Chondrocyte (in vitro differentiated cells): ENCODE results near the gene ZNF714. TPM values are rescaled to one million over a fixed set of nuclear protein-coding genes. Genes with fewer than 3 reads are reported as not detected.
"Not testable (repeated sequence)": the region's sequence is repeated elsewhere in the genome, so short reads cannot be mapped to it uniquely, and the experiment has no call there.

Source experiments
- DNase-seq: peaks from one replicate; pipeline ENCODE4 v3.0.0; 2021; ENCODE audit warnings: mixed read lengths, low spot score
- H3K27ac Mint-ChIP-seq: one replicate; pipeline ENCODE4 v1.8.0; 2021; ENCODE audit warnings: mild to moderate bottlenecking, moderate library complexity, mixed read lengths; ENCODE audit not compliant: unreplicated experiment
- H3K27me3 Mint-ChIP-seq: 2 replicates; pipeline ENCODE4 v1.8.0; 2021; ENCODE audit warnings: low read depth, mixed read lengths
- H3K36me3 Mint-ChIP-seq: 2 replicates; pipeline ENCODE4 v1.8.0; 2021; ENCODE audit warnings: low read depth, mixed read lengths
- H3K4me1 Mint-ChIP-seq: 2 replicates; pipeline ENCODE4 v1.8.0; 2021; ENCODE audit warnings: low read depth, mild to moderate bottlenecking, mixed read lengths
- H3K4me3 Mint-ChIP-seq: one replicate; pipeline ENCODE4 v1.8.0; 2021; ENCODE audit warnings: mild to moderate bottlenecking, moderate library complexity, mixed read lengths; ENCODE audit not compliant: unreplicated experiment
- H3K9me3 Mint-ChIP-seq: 2 replicates; pipeline ENCODE4 v1.8.0; 2021; ENCODE audit warnings: low read depth, mixed read lengths
- total RNA-seq: library from RNA; stranded (reverse); gene quantifications from 3 replicates; pipeline ENCODE4 v1.2.1, GENCODE V29; 2021
- TF ChIP-seq, protein P1 (sequence below): fragments of 200-600 bp; sonication (generic); IDR thresholded peaks from 2 replicates; pipeline ENCODE4 v1.5.0; 2021; ENCODE audit warnings: antibody characterized with exemption, mild to moderate bottlenecking, moderate library complexity

The ZNF714 gene
- total RNA-seq, 1 donor from 2014 or later = 5.0 TPM

DNA sequence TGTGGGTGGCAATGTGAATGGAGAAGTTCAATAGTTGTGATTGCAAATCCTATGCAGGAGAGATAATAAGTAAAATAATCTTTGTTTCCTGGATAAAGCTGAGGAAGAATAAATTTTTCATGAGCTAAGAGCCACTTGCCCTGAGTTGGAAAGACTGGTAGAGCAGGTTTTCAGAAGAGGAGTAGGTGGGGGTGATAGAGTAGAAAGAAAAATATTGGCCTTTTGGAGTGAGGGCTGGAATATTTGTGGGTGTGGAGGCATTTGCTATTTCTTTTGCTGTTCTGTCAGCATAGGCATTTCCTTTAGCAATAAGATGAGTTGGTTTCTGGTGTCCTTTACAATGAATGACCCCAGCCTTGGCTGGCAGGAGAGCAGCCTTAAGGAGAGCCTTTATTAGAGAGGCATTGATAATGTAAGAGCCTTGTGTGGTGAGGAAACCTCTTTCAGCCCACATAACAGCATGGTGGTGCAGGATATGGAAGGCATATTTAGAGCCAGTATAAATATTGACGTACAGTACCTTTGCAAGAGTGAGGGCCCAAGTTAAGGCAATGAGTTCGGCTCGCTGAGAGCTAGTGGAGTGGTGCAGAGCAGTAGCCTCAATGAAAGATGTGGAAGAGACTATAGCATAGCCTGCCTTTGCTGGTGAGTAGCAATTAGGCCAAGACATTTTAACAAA, 48.2 kb downstream of the ZNF714 start:
- Mint-ChIP-seq H3K4me3 (no peak overlapping the region), H3K27ac (no peak overlapping the region), H3K9me3 (peaks cover 18% of the 10 kb centered on the region), H3K4me1 (peaks cover 10% of the 10 kb centered on the region), H3K27me3 (no peaks in the 10 kb centered on the region), H3K36me3 (peaks cover 11% of the 10 kb centered on the region)
- TF ChIP-seq, protein P1, sequence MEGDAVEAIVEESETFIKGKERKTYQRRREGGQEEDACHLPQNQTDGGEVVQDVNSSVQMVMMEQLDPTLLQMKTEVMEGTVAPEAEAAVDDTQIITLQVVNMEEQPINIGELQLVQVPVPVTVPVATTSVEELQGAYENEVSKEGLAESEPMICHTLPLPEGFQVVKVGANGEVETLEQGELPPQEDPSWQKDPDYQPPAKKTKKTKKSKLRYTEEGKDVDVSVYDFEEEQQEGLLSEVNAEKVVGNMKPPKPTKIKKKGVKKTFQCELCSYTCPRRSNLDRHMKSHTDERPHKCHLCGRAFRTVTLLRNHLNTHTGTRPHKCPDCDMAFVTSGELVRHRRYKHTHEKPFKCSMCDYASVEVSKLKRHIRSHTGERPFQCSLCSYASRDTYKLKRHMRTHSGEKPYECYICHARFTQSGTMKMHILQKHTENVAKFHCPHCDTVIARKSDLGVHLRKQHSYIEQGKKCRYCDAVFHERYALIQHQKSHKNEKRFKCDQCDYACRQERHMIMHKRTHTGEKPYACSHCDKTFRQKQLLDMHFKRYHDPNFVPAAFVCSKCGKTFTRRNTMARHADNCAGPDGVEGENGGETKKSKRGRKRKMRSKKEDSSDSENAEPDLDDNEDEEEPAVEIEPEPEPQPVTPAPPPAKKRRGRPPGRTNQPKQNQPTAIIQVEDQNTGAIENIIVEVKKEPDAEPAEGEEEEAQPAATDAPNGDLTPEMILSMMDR = no peak
- no peak for DNase-seq

DNA sequence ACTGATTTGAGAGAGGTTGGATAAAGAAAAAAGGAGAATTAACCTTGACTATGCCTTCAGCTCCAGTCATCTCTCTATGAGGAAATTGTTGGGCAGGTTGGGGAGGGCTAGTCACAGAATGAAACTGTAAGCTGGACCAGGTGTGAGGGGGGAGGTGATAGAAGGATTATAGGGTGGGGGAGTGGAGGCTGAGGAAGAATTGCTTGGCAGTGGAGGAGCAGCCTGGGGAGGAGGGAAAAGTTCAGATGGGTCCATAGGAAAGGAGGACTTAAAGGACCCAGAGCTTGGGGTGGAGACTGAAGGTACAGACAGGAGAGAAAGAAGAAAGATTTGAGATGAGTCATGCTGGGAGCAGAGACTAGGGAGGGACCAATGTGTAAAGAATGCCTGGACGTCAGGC, 51.6 kb downstream of the ZNF714 start:
- Mint-ChIP-seq H3K36me3 (no peaks in the 10 kb centered on the region), H3K27ac (no peak overlapping the region), H3K9me3 (peaks cover 8% of the 10 kb centered on the region)

DNA sequence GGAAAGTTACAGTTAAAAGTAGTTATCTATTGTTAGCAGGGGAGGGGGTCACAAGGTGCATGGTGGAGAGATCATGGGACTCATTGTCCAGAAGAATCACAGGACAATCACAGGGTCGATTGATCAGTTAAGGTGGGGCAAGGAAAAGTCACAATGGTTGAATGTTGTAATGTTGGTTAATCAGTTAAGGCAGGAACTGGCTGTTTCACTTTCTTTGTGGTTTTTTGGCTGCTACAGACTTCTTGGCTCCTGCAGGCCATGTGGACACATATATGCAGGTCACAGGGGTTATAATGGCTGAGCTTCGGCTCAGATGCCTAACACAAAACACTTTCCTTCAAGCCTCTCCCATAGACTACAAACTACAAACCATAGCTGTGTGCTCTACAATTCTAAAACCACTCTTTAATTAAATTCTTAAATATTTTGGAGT, 52.9 kb downstream of the ZNF714 start:
- Mint-ChIP-seq H3K4me3 (no peak overlapping the region), H3K36me3 (no peaks in the 10 kb centered on the region), H3K27ac (no peak overlapping the region), H3K27me3 (no peaks in the 10 kb centered on the region), H3K9me3 (peaks cover 6% of the 10 kb centered on the region), H3K4me1 (peaks cover 6% of the 10 kb centered on the region)
- no peak for DNase-seq
- TF ChIP-seq, protein P1 = no peak

More for the DNA sequence above, 51.6 kb downstream of the ZNF714 start:
- H3K27me3 Mint-ChIP-seq = no peaks in the 10 kb centered on the region
- no peak for DNase-seq
- H3K4me1 Mint-ChIP-seq = peaks cover 7% of the 10 kb centered on the region
- H3K4me3 Mint-ChIP-seq = no peak overlapping the region
- TF ChIP-seq, protein P1 = no peak

DNA sequence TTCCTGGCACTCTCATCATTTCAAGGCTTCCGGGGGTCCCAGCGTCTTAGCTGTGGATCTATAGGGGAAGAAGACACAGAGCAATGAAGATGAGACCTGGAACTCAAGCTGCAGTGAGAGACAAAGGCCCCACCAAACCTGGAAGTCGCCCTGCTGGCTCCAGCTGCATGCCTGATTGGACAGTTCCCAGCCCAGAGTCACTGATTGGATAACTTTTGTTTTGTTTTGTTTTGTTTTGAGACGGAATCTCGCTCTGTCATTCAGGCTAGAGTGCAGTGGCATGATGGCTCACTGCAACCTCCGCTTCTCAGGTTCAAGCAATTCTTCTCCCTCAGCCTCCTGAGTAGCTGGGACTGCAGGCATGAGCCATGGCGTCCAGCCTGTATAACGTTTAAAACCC, 53.4 kb downstream of the ZNF714 start:
- no peak overlapping the region for H3K4me3 Mint-ChIP-seq
- TF ChIP-seq, protein P1 = no peak
- no peak for DNase-seq
- peaks cover under 1% of the 10 kb centered on the region for H3K4me1 Mint-ChIP-seq
- no peak overlapping the region for H3K27ac Mint-ChIP-seq
- peaks cover 2% of the 10 kb centered on the region for H3K9me3 Mint-ChIP-seq
- no peaks in the 10 kb centered on the region for H3K36me3 Mint-ChIP-seq
- no peaks in the 10 kb centered on the region for H3K27me3 Mint-ChIP-seq

DNA sequence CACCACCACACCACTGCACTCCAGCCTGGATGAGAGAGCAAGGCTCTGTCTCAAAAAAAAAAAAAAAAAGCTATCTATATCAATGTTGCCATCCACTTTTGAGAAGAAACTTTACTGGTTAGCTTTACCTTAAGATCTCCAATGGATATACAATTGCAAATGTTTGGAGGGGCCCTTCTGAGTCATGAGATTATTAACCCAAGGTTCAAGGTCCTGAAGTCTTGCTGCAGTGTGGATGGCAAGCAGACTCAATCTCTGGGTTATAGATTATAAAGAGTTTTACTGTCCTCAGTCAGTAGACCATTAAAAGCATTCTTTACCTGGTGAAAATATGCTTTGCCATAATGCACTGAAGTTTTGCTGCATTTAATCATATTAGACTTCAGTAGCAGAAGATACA, 56.1 kb downstream of the ZNF714 start:
- no peaks in the 10 kb centered on the region for H3K9me3 Mint-ChIP-seq
- peaks cover 14% of the 10 kb centered on the region for H3K4me1 Mint-ChIP-seq
- no peaks in the 10 kb centered on the region for H3K27me3 Mint-ChIP-seq
- no peak overlapping the region for H3K4me3 Mint-ChIP-seq
- no peak overlapping the region for H3K27ac Mint-ChIP-seq
- no peaks in the 10 kb centered on the region for H3K36me3 Mint-ChIP-seq
- TF ChIP-seq, protein P1 = no peak
- no peak for DNase-seq

DNA sequence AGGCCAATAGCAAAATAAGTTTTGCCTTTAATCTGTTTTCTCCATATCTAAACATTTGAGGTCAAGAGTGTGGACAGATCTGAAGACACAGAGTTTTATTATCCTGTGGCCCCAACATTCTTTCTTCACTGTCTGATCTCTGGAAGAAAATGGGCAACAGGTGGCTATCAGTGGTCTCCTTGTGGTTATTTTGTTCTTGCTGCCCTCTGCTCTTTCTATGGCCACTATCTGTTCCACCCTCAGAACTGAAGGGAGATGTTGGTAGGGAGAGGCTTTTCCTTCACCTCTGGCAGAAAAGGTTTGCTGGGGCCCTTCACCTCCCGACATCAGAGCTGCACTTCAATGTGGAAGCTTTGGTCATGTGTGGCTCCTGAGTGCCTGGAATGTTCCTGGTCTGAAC, 59.0 kb downstream of the ZNF714 start:
- not testable (repeated sequence) for H3K36me3 Mint-ChIP-seq, DNase-seq, H3K9me3 Mint-ChIP-seq, H3K27ac Mint-ChIP-seq, H3K27me3 Mint-ChIP-seq, H3K4me3 Mint-ChIP-seq
- peaks cover 21% of the 10 kb centered on the region for H3K4me1 Mint-ChIP-seq
